SK-N-MC (cell line): Measurements from ENCODE around the gene ADARB1.

Experiments
- EZH2 ChIP-seq: fragments of 200-600 bp; sonication (generic); IDR thresholded peaks from one replicate; pipeline ENCODE4 v1.6.1; 2017; ENCODE audit warnings: antibody characterized with exemption
- FOXP2 ChIP-seq: optimal IDR thresholded peaks from 2 replicates; pipeline ENCODE3; 2011; ENCODE audit warnings: mild to moderate bottlenecking, moderate library complexity; ENCODE audit not compliant: insufficient read depth; ENCODE audit errors: extremely low read length, control extremely low read depth
- POLR2AphosphoS5 ChIP-seq: IDR thresholded peaks from 2 replicates; pipeline ENCODE4 v1.6.1; 2012; ENCODE audit warnings: mild to moderate bottlenecking, low read depth, low read length, borderline replicate concordance

- TF ChIP-seq POLR2AphosphoS5 (no peak), EZH2 (no peak), FOXP2 (no peak)
Measured at GRCh38 chr21:45091550-45092322, 17.4 kb downstream of the ADARB1 start.
